HepG2 (cell line): ENCODE results near the gene POLR3F. TPM values are rescaled to one million over a fixed set of nuclear protein-coding genes. Genes with fewer than 3 reads are reported as not detected.

Experiments
- ARID4A ChIP-seq: sonication (generic); formaldehyde crosslinking; IDR thresholded peaks from 2 replicates; pipeline ENCODE4 v1.5.0; 2020; ENCODE audit warnings: mild to moderate bottlenecking, missing genetic modification reagents, borderline replicate concordance
- CHD4 ChIP-seq: fragments of 200-600 bp; sonication (generic); IDR thresholded peaks from 2 replicates; pipeline ENCODE4 v1.7.0; 2017; ENCODE audit warnings: mild to moderate bottlenecking, low read length, borderline replicate concordance
- DNMT1 ChIP-seq: sonication (generic); formaldehyde crosslinking; IDR thresholded peaks from 2 replicates; pipeline ENCODE4 v1.5.1; 2020; ENCODE audit warnings: mild to moderate bottlenecking, missing genetic modification reagents
- GATA4 ChIP-seq: sonication (generic); IDR thresholded peaks from 2 replicates; pipeline ENCODE4 v1.6.1; 2016; ENCODE audit warnings: antibody characterized with exemption, low read depth, borderline replicate concordance
- IKZF4 ChIP-seq: sonication (generic); formaldehyde crosslinking; IDR thresholded peaks from 2 replicates; pipeline ENCODE4 v1.5.1; 2020; ENCODE audit warnings: borderline replicate concordance, mild to moderate bottlenecking, low read depth, missing genetic modification reagents; ENCODE audit errors: not compliant biosample characterization
- KAT2B ChIP-seq: fragments of 150-350 bp; IDR thresholded peaks from 2 replicates; pipeline ENCODE4 v1.6.1; 2014; ENCODE audit warnings: low read depth, low read length, borderline replicate concordance
- KLF11 ChIP-seq: IDR thresholded peaks from 2 replicates; pipeline ENCODE4 v1.6.1; 2016; ENCODE audit warnings: missing compliant biosample characterization
- KLF15 ChIP-seq: sonication (generic); formaldehyde crosslinking; IDR thresholded peaks from 2 replicates; pipeline ENCODE4 v1.8.1; 2023; ENCODE audit warnings: borderline replicate concordance, mild to moderate bottlenecking, inconsistent platforms, missing genetic modification reagents, mixed read lengths
- PLSCR1 ChIP-seq: sonication (generic); formaldehyde crosslinking; IDR thresholded peaks from 2 replicates; pipeline ENCODE4 v1.5.0; 2020; ENCODE audit warnings: missing genetic modification reagents, mild to moderate bottlenecking, borderline replicate concordance
- STAT5B ChIP-seq: sonication (generic); formaldehyde crosslinking; IDR thresholded peaks from 2 replicates; pipeline ENCODE4 v1.4.0; 2020; ENCODE audit warnings: missing genetic modification reagents
- TEF ChIP-seq: sonication (generic); formaldehyde crosslinking; IDR thresholded peaks from 2 replicates; pipeline ENCODE4 v1.5.0; 2020; ENCODE audit warnings: missing genetic modification reagents
- TP53 ChIP-seq: sonication (generic); formaldehyde crosslinking; conservative IDR thresholded peaks from 2 replicates; pipeline ENCODE4 v1.4.0; 2020; ENCODE audit warnings: missing genetic modification reagents
- TSC22D2 ChIP-seq: sonication (generic); formaldehyde crosslinking; IDR thresholded peaks from 2 replicates; pipeline ENCODE4 v1.5.1; 2020; ENCODE audit warnings: missing genetic modification reagents, mild to moderate bottlenecking, borderline replicate concordance
- ZNF12 ChIP-seq: sonication (generic); formaldehyde crosslinking; IDR thresholded peaks from 2 replicates; pipeline ENCODE4 v1.5.0; 2020; ENCODE audit warnings: missing genetic modification reagents
- ZNF281 ChIP-seq: sonication (generic); formaldehyde crosslinking; IDR thresholded peaks from 2 replicates; pipeline ENCODE4 v1.4.0; 2020; ENCODE audit warnings: missing genetic modification reagents, borderline replicate concordance
- ZNF615 ChIP-seq: sonication (generic); formaldehyde crosslinking; IDR thresholded peaks from 2 replicates; pipeline ENCODE4 v1.5.0; 2020; ENCODE audit warnings: mild to moderate bottlenecking, missing genetic modification reagents, borderline replicate concordance
- ZNF720 ChIP-seq: sonication (generic); formaldehyde crosslinking; IDR thresholded peaks from 2 replicates; pipeline ENCODE4 v1.4.0; 2020; ENCODE audit warnings: missing genetic modification reagents
- ZNF749 ChIP-seq: sonication (generic); formaldehyde crosslinking; IDR thresholded peaks from 2 replicates; pipeline ENCODE4 v1.8.0; 2022; ENCODE audit warnings: mild to moderate bottlenecking, missing genetic modification reagents, moderate library complexity, borderline replicate concordance
- ZNF773 ChIP-seq: sonication (generic); formaldehyde crosslinking; IDR thresholded peaks from 2 replicates; pipeline ENCODE4 v1.4.0; 2020; ENCODE audit warnings: missing genetic modification reagents, borderline replicate concordance
- ZNF777 ChIP-seq: sonication (generic); formaldehyde crosslinking; IDR thresholded peaks from 2 replicates; pipeline ENCODE4 v1.4.0; 2020; ENCODE audit warnings: missing genetic modification reagents
- ZNF792 ChIP-seq: IDR thresholded peaks from 2 replicates; pipeline ENCODE4 v1.6.1; 2016
- polyA plus RNA-seq, 8 experiments: library from polyadenylated mRNA; depleted of rRNA in 3 of 8; stranded (reverse) in 7 of 8; unstranded in 1 of 8; fragments of >200 nt; fragmentation: Illumina TruSeq in 4 of 8; extraction: Trizol in 4 of 8; gene quantifications; 2 replicates each; pipeline versions ENCODE4 v1.2.1 to v1.2.3, GENCODE V29; 2011 to 2016; ENCODE audit warnings: low read depth in 4 of 8, missing spikeins in 1 of 8, mixed read lengths in 1 of 8; ENCODE audit not compliant: insufficient read depth in 1 of 8
- total RNA-seq, 5 experiments: library from RNA; depleted of rRNA; stranded (reverse); fragments of >200 nt; fragmentation: Illumina TruSeq; extraction: Trizol; gene quantifications; 2 replicates each; pipeline ENCODE4 v1.2.3, GENCODE V29; 2016; ENCODE audit warnings: low read depth in 1 of 5

Gene POLR3F
- total and polyA plus RNA-seq, 2 of the 13 experiments (the other 11 are each of a cell fraction or from before 2014, with no cell fraction given): 11.7 to 25.5 TPM

- TF ChIP-seq ARID4A (CRISPR knock-in tag): peak; percentile 97
- no peak for TF ChIP-seq CHD4
- TF ChIP-seq ZNF281 (CRISPR knock-in tag): no peak; the same call in 1 of the 2 replicates
- TF ChIP-seq TP53 (CRISPR knock-in tag): peak; percentile 81; the same call in 1 of the 2 replicates
- TF ChIP-seq TEF (CRISPR knock-in tag): no peak; the same call in 1 of the 2 replicates
- TF ChIP-seq ZNF615 (CRISPR knock-in tag): no peak
- peak; percentile 96 for TF ChIP-seq STAT5B
- peak; percentile 67; the same call in 1 of the 2 replicates for TF ChIP-seq ZNF773 (CRISPR knock-in tag)
- no peak for TF ChIP-seq ZNF749
- TF ChIP-seq ZNF12 (CRISPR knock-in tag): no peak; the same call in 1 of the 2 replicates
- TF ChIP-seq PLSCR1 (CRISPR knock-in tag): no peak
- TF ChIP-seq ZNF720 (CRISPR knock-in tag): 0 out of 2 replicates have a peak, but pooled peaks have one; percentile 22
- TF ChIP-seq ZNF792: peak; percentile 97
- TF ChIP-seq DNMT1 (CRISPR knock-in tag): peak; percentile 89; the same call in 1 of the 2 replicates
- TF ChIP-seq TSC22D2 (CRISPR knock-in tag): peak; percentile 30; the same call in 1 of the 2 replicates
- TF ChIP-seq IKZF4 (CRISPR knock-in tag): no peak
- TF ChIP-seq KLF15 (CRISPR knock-in tag): peak; percentile 26
- TF ChIP-seq KLF11 (CRISPR knock-in tag): peak; percentile 76
- TF ChIP-seq ZNF777: no peak; the same call in 1 of the 2 replicates
- no peak for TF ChIP-seq GATA4
- TF ChIP-seq KAT2B: no peak
Observed at GRCh38 chr20:18466894-18467730, at the start of gene POLR3F, which contains the start of gene DZANK1 (continued).
